GM19238 (cell line): ENCODE results near the gene RAVER1.
"Not testable (repeated sequence)": the region's sequence is repeated elsewhere in the genome, so short reads cannot be mapped to it uniquely, and the experiment has no call there.

Experiments used
- DNase-seq: peaks from one replicate; pipeline ENCODE4 v3.0.0; 2011; ENCODE audit warnings: low spot score; ENCODE audit not compliant: insufficient read length

RAVER1 gene

GRCh38 chr19:10291554-10292205, 41.6 kb downstream of the RAVER1 start:
- DNase-seq, result no peak

DNA sequence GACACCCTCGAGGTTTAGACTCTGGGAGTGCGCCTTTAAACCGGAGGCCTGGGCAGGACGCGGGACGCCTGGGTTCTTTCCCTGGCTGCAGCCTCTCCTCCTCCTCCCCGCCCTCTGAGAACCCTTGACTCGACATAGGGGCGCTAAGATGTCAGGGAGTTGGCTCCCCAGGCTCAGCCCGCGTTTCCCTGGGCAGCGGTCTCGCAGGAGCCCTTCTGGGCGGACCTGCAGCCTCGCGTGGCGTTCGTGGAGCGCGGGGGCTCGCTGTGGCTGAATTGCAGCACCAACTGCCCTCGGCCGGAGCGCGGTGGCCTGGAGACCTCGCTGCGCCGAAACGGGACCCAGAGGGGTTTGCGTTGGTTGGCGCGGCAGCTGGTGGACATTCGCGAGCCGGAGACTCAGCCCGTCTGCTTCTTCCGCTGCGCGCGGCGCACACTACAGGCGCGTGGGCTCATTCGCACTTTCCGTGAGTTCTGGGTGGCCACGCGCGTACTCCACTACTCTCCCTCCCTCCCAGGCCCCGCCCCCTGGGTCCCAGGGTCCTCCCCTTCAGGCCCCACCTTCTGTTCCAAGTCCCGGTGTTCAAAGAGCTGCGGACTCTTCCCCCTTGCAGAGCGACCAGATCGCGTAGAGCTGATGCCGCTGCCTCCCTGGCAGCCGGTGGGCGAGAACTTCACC, 42.3 kb downstream of the RAVER1 start:
- DNase-seq, result no peak

DNA sequence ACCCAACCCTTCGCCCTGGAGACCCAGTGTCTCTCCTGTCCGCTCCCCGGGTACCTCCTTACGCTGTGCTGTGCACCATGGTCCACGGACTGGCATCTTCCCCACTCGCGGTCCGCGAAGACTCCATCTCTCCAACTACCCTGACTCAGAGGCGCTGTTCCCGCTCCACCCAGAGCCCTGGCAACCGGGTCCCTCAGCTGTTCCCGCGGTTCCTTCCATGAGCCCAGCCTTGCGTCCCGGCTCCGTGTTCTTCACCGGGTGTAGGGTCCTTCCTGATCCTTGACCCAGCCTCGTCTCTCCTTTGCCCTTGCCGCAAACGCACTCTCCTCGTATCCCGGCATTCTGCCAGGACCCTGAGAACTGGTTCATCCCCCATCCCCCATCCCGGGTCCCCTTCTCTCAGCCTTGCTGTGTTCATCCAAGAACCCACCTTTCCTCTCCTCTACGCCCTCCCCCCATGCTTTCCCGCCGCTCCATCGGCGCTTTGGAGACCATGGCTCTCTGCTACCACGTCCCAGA, 42.9 kb downstream of the RAVER1 start:
- no peak for DNase-seq

DNA sequence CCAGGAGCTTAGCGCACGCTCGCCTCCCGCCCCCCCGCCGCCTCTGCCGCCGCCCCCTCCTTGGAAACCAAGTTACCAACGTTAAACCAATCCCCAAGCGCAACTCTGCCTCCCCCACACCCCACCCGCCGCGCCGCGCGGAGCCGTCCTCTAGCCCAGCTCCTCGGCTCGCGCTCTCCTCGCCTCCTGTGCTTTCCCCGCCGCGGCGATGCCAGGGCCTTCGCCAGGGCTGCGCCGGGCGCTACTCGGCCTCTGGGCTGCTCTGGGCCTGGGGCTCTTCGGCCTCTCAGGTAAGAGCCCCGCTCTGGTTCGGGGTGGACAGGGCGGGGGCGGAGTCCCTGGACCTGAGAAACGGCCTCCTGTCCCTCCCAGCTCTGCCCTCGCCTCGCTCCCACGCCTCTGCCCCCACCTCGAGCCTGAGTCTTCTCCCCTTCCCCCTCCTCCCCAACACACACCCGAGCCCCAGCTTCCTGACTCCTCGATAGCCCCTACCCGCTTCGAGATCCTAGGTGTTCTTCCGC, 43.4 kb downstream of the RAVER1 start, which contains the start of gene ICAM5:
ICAM5 (plus strand) TSS at position 117 of the 521 bp plus-strand sequence; CDS start at position 209, 92 bp downstream.
- DNase-seq, result no peak

- DNase-seq, result peak; percentile 39
Observed at GRCh38 chr19:10289167-10289835, 44.0 kb downstream of the RAVER1 start.

DNA sequence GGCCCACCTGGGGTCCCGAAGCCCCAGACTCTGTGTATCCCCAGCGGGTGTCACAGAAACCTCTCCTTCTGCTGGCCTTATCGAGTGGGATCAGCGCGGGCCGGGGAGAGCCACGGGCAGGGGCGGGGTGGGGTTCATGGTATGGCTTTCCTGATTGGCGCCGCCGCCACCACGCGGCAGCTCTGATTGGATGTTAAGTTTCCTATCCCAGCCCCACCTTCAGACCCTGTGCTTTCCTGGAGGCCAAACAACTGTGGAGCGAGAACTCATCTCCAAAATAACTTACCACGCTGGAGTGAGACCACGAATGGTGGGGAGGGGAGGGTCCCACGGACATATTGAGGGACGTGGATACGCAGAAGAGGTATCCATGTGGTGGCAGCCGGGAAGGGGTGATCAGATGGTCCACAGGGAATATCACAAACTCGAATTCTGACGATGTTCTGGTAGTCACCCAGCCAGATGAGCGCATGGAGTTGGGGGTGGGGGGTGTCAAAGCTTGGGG, 44.6 kb downstream of the RAVER1 start:
- peak; percentile 52 for DNase-seq

GRCh38 chr19:10286803-10287737, 46.3 kb downstream of the RAVER1 start, which contains the start of gene ICAM4:
ICAM4 (plus strand) TSS chr19:10286955; CDS start chr19:10287013, 58 bp downstream.
- DNase-seq, result no peak

DNA sequence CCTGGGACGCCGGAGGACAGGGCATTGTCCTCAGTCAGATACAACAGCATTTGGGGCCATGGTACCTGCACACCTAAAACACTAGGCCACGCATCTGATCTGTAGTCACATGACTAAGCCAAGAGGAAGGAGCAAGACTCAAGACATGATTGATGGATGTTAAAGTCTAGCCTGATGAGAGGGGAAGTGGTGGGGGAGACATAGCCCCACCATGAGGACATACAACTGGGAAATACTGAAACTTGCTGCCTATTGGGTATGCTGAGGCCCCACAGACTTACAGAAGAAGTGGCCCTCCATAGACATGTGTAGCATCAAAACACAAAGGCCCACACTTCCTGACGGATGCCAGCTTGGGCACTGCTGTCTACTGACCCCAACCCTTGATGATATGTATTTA, 47.9 kb downstream of the RAVER1 start:
- no peak for DNase-seq

GRCh38 chr19:10284960-10285278, 48.4 kb downstream of the RAVER1 start:
- DNase-seq, result no peak

GRCh38 chr19:10284065-10284959, 49.0 kb downstream of the RAVER1 start:
- DNase-seq, result no peak

- DNase-seq, result no peak
Observed at GRCh38 chr19:10283301-10284064, 49.8 kb downstream of the RAVER1 start.

- not testable (repeated sequence) for DNase-seq
Observed at GRCh38 chr19:10282043-10282442, 51.3 kb downstream of the RAVER1 start.

GRCh38 chr19:10279737-10280442, 53.4 kb downstream of the RAVER1 start:
- DNase-seq, result no peak

- no peak for DNase-seq
Observed at GRCh38 chr19:10278935-10279334, 54.4 kb downstream of the RAVER1 start.

DNA sequence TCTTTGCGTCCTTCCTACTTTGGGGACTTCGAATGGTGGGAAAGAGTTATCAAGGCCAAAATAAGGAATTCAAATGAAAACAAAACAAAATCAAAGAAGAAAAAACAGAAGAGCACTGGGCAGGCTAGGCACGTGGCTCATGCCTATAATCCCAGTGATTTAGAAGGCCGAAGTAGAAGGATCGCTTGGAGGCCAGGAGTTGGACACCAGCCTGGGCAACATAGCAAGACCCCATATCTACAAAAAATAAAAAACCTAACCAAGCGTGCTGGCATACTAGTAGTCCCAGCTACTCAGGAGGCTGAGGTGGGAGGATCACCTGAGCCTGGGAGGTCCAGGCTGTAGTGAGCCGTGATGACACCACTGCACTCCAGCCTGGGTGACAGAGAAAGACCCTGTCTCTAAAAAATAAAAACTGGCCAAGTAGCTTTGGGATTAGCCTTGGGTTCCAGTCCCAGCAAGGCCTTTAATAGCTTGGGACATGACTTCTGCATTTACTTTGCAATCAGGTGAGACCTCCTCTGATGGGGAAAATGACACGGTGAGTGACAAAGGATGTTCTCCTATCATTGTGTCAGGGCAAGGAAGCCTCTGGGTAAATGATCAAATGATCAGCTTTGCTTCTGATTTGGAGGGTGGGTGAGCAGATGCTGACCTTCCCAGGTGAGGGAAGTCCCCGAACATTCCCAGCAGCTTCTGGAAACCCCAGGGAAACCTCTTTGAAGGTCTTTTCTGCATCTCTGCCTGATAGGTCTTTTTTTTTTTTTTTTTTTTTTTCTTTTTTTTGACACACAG, 55.3 kb downstream of the RAVER1 start:
- DNase-seq, result no peak

GRCh38 chr19:10274589-10274988, 58.7 kb downstream of the RAVER1 start:
- DNase-seq, result no peak

DNA sequence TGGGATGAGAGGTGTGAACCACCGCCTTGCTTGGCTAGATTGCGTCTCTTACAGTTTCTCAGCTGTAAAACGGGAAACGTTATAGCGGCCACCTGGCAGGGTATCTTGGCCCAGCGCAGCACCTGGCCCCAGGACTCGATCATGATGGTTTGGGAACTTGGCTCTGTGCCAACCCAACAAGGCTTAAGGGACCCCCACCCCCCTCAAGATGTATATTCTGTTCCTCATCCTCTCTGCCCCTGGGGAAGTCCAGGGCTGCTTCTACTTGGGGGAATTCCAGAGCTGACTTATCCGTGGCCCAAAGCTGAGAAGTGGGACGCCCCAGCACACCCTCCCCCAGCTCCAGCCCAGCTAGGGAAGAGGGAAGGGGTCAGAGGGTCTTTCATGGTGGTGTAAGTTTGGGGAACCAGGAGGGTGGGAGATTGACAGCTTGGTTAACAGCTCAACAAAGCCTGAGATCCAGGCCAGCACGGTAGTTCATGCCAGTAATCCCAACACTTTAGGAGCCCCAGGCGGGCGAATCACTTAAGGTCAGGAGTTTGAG, 61.7 kb downstream of the RAVER1 start:
- DNase-seq, result peak; percentile 56
